HG03565 (cell line): Measurements from ENCODE around the gene ADAMTS17.

Experiments used
- ATAC-seq: cut with Tn5 transposase; IDR thresholded peaks from one replicate; pipeline ENCODE4 v1.9.1; 2021; ENCODE audit warnings: mild to moderate bottlenecking, moderate library complexity; ENCODE audit not compliant: unreplicated experiment

ADAMTS17 gene

DNA sequence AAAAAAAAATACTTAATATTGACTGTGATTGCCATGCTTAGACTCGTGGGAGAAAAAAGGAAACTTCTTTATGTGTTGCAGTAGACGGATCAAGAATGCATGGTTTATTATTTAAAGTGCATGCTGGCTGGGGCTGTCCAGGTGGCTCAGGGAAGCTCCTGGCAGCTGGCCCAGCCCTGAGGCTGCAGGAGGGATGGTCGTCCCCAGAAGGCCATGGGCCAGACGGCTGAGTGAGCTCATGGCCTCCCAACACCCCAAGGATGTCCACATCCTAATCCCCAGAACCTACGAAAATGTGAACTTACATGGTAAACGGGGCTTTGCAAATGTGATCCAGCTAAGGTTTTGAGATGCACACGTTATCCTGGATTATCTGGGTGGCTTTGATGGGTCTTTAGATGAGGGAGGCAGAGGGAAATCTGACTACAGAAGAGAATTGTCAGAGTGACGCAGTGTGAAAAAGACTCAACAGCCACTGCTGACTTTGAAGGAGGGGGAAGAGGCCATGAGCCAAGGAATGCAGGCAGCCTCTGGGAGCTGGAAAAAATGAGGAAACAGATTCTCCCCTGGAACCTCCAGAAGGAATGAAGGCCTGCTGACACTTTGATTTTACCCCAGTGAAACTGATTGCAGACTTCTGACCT, 29.8 kb downstream of the ADAMTS17 start:
- ATAC-seq: no peak

DNA sequence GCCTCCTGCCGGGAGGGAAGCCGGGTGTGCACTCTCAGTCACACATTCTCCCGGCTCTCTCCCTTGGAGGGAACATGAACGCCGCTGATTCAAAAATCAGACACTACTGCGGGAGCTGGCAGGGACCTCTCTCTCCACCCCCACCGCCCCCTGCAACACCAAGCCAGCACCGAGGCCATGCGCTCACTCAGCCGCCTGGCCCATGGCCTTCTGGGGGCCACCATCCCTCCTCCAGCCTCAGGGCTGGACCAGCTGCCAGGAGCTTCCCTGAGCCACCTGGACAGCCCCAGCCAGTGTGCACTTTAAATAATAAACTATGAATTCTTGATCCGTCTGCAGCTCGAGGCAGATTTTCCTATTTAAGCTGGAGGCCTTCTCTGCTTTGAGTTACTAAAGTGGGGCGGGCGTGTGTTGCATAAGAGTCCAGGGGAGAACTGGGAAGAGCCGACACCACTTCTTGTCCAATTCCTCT, 30.6 kb downstream of the ADAMTS17 start:
- no peak for ATAC-seq

DNA sequence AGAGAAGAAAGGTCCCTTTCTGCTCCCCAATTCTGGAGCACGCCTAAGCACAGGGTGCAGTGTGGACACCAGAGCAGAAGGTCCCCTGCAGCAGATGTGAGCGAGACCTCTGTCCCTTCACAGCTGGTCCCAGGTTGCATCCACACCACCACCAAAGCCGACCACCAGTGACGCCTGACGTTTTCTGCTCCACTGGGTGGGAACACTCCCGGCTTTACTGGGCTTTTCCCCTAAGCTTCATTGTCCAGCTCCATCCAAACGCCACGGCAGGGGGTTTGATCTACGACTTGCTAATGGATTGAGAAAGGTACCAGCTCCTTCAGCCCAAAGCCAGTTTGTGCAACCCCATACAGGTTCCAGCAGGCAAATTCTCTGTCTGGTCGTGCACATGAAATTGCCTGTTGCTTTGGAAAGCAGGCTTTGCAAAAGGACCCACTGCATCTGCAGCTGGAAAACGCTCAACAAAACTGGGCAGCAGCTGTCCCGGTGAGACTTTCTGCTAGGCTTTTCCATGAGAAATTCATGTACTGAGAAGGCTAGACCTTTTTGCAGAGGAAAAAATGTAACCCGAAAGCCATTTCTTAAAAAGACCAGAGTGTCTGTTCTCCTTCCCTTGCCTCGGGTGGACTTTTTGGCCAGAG, 31.1 kb downstream of the ADAMTS17 start:
- ATAC-seq: no peak

DNA sequence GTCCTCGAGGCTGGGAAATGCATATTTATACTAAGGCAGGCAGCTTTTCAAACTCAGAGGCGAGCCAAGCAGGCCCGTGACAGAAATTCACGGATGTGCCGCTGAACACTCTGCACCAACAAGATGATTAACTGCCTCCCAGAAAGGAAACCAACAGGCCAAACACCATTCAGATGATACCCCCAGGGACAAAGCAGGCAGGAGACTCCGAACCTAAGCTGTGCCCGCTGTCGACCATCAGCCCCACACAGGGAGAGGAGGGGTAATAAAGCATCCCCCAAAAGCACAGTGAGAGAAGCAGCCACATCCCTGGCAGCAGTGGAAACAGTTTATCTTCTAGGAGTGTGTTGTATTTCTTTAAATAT, 31.8 kb downstream of the ADAMTS17 start:
- no peak for ATAC-seq

DNA sequence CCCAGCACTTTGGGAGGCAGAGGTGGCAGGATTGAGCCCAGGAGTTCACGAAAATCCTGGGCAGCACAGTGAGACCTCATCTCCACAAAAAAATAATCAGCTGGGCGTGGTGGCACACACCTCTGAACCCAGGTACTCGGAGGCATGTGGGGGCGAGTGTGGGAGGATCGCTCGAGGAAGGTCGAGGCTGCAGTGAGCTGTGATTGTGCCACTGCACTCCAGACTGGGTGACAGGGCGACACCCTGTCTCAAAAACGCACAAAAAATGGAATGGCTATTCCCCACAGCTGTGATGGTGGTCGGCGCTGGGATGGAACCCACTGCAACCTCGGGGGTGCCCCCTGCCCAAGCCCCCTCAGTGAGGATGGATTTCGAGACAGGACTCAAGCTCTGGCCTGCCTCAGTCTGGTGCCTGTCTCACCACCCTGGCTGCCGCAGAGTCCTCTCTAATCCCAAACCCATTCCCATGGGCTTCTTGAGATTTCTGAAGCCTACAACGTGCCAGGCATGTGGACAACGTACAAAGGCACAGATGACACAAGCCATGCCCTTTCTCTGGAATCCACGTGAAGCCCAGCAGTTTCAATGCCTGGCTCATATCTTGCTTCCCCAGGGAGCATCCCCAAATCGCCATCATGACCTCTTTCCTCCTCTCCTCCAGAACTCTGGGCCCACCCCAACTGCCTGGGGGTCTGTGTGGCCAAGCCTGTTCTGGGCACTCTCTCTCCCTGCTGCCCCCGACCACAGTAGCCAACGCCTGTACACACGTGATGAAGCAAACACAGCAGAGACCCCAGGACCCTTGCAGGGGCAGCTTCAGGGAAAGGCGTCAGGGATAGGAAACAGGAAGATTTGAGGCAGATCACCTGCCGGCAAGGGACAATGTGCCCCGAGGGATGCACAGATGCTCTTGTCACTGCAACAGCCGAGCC, 32.4 kb downstream of the ADAMTS17 start:
- no peak for ATAC-seq

DNA sequence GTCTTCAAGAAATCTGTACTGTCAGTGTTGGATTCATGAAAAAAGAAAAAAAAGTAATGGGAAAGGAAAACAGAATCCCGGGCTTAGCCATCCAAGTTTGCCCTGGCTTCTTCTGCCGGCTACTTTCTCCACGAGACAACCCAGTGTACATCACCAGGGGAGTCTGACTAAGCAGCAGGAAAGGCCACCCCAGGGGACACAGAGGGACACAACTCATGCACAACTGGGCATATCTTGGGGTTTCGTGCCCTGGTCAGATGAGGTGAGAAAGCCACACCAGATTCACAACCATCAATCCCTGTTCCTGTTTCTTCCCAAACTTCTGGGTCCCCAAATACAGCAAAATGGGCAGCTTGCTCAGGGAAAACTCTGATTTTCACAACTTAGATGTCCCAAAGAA, 33.2 kb downstream of the ADAMTS17 start:
- no peak for ATAC-seq

DNA sequence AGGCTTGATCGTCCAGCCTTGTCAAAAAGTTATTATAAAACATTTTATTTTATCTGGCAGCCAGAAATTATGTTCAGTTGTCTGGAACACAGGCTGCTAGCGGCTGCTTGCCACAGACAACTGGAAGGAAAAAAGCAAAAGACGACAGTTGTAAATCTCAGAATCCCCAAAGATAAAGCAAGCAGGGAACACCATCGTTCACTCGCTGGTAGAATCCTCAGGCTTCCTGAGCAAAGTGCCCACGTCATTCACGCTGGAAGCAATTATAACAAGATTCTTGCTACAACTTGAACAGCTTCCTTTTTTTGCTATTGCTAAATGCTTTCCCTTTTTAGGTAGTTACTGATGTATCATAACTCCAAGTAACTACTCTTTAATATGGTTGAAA, 33.6 kb downstream of the ADAMTS17 start:
- no peak for ATAC-seq

DNA sequence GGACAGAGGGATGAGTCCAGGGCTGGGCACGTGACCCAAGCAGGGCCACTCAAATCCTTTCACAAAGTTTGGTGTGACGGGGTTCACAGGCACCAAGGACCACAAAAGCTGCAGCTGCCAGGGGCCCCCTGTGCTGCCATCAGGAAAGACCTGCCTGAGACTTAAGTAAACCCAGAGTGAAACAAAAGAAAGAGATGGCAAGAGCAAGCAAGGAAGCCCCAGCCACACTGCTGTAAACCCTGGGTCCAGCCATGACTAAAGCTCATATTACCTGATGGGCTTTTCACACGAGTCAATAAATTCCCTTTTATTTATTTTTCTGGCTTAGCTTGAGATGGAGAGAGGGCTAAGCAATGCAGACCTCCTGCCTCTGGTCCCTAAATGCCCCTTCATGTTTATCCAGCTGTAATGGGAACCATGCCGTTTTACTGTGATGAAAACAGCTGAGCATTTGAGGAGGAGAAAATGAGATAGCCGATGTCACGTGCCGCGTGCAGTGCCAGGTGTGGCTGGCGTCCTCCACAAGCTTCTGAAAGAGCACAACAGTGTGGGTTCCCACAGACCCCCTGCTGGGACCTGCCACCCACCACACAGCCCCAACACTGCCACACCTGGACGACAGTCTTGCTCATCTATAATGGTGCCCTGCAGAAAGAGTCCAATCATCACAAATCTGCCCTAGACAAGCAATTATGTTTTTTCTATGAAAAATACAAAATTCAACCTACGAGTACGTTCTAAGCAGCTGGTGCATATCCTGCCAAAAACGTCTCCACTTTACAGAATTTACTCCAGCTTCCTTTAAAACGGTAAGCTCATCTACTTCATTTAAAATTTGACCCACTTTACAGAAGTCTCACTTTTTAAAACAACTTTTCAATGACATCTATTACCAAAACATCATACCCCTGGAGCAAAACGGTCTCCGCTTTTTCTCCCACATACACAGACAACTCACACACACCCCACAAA, 34.2 kb downstream of the ADAMTS17 start:
- no peak for ATAC-seq

DNA sequence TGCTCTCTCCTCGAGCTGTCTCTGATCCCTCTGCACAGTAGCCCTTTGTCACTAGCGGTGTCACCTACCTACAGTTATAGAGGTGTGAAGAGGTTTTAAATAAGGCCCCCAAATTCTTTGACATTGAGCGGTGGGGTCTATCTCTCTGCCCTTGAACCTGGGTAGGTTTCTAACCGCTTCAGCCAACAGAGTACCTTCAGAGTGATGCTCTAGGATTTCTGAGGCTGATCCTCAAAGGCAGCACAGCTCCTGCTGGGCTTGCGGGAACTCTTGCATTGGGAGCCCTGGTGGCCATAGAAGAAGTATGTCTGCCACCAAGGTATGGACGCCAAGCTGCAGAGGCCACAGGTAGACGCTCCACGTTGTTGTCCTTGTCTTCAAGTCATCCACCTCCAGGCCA, 35.7 kb downstream of the ADAMTS17 start:
- ATAC-seq: no peak

DNA sequence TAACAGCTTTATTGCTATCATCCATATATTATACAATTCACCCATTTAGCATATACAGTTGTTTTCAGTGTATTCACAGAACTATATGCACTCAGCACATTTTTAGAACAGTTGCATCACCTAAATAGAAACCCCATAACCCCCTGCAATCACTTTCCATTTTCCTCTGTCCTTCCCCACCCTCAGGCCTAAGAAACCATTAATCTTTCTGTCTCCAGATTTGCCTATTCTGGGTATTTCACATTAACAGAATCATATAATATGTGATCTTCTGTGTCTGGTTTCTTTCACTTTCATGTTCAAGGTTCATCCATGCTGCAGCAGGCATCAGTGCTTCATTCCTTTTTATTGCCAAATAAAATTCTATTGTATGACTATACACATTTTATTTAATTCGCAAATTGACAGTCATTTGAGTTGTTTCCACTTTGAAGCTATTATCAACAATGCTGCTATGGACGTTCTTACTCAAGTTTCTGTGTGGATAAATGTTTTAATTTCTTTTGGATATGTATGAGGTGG, 39.8 kb downstream of the ADAMTS17 start:
- no peak for ATAC-seq

DNA sequence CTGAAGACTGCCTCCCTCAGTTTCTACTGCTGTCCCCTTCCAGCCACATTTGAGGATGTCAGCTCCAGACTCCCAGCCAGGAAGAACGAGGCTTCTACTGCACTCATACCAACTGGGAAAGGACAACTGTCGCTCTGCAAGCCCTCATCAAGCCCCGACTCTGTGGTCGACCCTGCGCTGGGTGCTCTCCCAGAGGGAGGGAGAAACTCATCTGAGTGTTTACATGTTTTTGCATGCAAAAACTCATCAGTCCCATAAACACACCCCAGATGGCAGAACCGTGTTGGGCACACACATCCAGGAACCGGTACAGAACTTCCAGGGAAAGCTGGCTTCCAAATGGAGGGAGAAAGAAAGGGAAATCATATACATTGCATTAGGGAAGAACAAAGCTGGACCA, 43.5 kb downstream of the ADAMTS17 start:
- no peak for ATAC-seq

DNA sequence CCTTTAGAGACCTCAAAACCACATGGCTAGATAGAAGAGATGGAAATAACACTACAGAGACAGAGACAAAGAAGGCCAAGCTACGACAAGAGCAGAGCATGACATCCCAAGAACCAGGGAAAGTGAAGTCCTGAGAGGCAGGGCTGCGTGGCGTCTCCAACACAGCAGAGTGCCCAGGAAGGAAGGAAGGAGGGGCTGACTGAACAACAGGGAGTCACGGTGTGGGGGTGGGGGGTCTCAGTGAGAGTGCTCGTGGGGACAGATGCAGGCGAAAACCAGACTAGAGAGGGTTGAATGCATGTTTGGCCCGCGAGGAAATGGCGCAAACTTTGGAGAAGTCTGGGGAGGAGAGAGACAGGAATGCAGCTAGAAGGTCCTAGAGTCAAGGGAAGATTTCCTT, 44.0 kb downstream of the ADAMTS17 start:
- ATAC-seq: no peak

DNA sequence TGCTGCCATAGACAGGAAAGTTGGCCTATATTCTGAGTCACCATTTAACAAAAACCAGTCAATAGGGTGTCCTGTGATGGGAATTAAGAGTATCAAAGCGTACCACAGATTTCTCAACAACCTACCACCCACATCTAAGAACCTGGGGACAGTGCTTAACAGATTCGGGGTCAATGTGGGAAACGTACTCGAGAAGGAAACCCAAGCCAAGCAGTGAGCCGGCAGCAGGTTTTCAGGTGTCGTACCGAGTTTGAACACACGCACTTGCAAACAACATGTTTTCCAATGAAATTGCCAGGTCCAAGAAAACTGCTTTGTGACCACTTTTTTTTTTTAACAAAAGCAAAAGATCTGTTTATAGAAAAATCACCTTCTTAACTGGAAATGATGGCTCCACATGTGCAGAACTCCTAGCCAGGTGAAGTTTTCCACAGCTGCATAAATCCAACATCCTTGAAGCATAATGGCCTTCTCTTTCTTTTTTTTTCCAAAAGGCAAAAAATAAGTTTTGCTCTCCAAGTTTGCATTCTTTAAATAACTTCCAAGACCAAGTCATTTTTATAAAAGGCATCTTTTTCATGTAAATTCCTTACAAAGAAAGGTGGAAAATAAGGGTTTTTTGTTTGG, 45.7 kb downstream of the ADAMTS17 start:
- ATAC-seq: no peak

DNA sequence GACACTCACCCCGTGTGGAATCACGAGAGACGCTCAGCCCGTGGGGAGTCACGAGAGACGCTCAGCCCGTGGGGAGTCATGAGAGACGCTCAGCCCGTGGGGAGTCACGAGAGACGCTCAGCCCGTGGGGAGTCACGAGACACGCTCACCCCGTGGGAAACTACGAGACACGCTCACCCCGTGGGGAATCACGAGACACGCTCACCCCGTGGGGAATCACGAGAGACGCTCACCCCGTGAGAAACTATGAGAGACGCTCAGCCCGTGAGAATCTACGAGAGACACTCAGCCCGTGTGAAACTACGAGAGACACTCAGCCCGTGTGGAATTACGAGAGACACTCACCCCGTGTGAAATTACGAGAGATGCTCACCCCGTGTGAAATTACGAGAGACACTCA, 49.8 kb downstream of the ADAMTS17 start:
- ATAC-seq: no peak

DNA sequence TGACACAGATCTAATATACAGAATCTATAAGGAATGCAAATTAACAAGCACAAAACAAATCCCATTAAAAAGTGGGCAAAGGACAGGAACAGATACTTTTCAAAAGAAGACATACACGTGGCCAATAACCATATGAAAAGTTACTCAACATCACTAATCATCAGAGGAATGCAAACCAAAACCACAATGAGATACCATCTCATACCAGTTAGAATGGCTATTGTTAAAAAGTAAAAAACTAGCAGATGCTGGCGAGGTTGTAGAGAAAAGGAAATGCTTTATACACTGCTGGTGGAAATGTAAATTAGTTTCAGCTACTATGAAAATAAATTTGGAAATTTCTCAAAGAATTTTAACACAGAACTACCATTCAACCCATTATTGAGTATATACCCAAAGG, 50.7 kb downstream of the ADAMTS17 start:
- no peak for ATAC-seq

DNA sequence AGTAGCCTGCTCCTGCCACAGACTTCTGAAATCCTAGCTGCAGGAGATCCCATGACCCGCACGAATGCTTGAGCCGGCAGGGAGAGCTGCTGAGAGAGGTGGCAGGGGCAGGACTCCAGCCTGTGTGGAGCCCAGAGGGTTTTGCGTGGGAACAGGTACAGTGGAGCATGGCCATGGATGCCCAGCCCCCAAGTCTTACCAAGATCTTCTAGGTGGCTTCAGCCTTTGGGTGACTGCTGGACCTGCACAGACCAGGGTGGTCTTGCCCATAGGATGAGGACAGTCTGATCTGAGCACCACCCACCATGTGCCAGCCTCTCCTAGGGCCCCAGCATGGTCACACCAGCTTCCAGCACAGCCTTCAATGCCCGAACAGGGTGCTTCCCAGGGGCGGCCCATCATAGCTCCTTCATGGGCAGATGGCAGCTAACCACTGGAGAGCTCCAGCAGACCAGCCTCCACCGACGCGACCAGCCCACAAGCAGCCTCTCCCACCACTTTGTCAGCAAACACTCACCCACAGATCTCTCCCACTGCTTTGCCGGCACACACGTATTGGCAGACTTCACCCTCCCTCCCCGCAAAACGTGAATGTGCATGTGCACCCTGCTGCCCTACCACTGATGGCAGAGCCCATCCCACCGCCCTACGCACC, 56.0 kb downstream of the ADAMTS17 start:
- ATAC-seq: no peak

DNA sequence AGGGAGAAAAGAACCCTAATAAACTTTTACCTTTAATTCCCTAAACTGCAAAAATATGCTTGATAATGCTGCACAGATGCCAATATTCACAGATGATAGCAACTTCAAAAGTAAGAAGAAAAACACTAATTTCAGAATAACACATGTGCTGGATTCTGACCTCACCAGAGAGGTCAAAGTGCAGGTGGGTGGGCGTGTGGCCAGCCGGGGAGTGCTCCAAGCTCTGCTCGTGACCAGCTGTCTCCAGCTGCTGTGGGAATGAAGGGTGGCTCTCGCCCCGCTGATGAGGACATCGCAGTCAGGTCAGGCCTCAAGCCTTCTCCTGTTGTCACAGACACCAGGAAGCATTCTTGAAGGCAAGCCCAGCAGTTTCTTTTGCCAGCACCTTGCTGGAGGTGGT, 57.1 kb downstream of the ADAMTS17 start:
- ATAC-seq: no peak

DNA sequence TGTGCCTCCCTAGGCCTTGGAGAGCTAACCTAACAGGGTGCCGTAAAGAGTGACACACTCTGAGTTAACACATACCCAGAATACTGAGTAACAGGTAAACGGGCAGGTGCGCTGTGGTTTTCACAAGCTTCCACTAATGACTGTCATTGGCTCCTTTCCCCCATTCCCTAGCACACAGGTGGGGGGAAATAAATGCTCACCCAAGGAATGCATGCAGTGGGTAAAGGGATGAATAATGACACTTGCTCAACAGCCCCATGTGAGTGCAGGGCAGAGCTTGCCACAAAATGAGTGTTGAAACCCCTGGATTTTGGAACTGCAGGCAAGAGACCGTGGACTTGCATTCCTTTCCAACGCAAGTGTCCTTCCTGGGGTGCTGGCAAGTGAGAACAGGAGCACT, 57.6 kb downstream of the ADAMTS17 start:
- ATAC-seq: no peak

DNA sequence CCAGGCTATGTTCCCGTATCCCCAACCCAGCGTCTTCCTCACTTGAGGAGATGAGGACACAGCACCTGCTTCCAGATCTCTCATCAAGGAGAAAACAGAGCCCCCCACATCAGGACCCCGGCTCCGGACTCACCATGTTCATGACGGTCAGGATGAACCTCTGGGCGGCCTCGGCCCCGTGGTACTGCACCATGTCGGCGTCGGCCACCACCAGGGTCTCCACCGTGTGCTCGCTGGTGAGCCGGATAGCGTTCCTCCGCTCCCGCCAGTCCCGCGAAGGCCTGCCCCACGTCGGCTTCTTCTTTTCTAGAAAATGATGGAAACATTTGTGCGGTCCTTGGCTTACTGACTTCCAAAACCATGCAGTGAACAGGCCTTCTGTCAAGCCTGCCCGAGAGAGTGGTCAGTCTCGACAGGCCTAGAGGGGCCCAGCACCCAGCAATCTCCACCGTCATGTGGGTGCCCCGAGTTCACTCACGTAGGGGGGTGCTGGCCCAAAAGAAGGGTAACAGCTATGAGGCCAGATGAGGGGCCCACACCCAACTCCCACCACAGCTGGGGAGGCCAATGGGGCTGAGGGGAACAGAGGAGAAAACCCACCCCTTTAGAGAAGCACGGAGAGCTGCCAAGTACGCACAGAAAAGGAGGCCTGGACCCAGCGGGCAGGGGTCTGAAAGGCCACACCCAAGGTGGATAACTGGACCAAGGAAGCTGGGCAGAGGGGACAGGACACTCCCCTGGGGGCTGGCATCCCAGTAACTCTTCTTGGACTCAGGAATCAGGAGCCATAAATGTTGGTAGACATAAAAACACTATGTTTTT, 60.5 kb downstream of the ADAMTS17 start:
- no peak for ATAC-seq
